ENCODE results near the gene BTF3.

- TF ChIP-seq, protein P1, sequence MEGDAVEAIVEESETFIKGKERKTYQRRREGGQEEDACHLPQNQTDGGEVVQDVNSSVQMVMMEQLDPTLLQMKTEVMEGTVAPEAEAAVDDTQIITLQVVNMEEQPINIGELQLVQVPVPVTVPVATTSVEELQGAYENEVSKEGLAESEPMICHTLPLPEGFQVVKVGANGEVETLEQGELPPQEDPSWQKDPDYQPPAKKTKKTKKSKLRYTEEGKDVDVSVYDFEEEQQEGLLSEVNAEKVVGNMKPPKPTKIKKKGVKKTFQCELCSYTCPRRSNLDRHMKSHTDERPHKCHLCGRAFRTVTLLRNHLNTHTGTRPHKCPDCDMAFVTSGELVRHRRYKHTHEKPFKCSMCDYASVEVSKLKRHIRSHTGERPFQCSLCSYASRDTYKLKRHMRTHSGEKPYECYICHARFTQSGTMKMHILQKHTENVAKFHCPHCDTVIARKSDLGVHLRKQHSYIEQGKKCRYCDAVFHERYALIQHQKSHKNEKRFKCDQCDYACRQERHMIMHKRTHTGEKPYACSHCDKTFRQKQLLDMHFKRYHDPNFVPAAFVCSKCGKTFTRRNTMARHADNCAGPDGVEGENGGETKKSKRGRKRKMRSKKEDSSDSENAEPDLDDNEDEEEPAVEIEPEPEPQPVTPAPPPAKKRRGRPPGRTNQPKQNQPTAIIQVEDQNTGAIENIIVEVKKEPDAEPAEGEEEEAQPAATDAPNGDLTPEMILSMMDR (IDR thresholded peaks at IDR 0.05; ENCODE audit: low read length), result no peak
- TF ChIP-seq EZH2 (IDR thresholded peaks at IDR 0.05; ENCODE audit: borderline replicate concordance, low read length), result no peak
Measured at GRCh38 chr5:73523861-73524260, 25.6 kb downstream of the BTF3 start.

Measured in OCI-LY1 (cell line).